ENCODE results near the gene ELL2.
"Not testable (repeated sequence)": the region's sequence is repeated elsewhere in the genome, so short reads cannot be mapped to it uniquely, and the experiment has no call there.

The ELL2 gene

DNA sequence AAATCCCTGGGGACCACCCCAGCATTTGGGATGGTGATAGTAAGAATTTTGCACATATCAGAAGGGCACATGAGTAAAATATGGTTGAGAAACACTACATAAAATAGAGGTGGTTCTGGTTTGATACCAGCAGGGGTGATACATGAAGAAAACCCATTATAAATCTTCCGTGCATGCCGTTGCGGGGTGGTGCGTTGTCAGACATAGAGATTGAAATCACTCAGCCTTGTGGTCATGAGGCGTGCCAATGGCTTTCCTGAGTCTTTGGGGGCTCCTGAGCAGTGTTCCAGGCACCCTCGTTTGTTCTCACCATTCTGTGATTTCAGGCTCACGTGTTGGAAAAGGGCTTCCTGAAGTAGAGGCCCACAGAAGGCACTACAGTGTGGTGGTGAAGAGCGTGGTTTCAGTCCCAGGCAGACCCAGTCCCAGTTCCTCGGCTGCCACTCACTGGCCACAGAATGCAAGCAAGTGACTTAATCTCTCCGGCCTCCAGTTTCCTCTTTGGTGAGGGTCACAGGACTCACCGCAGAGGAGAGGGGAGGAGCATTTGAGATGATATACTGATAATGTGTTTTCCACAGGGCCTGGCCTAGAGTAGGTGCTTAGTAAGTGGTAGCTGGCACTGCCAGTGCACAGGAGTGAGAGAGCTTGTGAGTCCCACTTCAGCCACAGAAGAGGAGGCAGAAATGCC is 118.7 kb downstream of the ELL2 start:
- Histone ChIP-seq H3K27me3 (ENCODE audit: control insufficient read depth in 1 of 2, insufficient read depth in 2 of 2, low read length in 2 of 2) (no peaks in the 10 kb centered on the region), H3K4me1 (ENCODE audit: control insufficient read depth, insufficient read depth, low read length) (no peaks in the 10 kb centered on the region), H3K9me3 (ENCODE audit: control insufficient read depth in 2 of 2, low read length in 2 of 2) (no peaks in the 10 kb centered on the region), H3K9ac (ENCODE audit: low read length in 2 of 2) (no peak overlapping the region), H3K4me3 (ENCODE audit: low read length in 2 of 2) (no peak overlapping the region), H3K36me3 (ENCODE audit: control insufficient read depth in 2 of 2, insufficient read depth in 2 of 2, low read length in 2 of 2) (no peaks in the 10 kb centered on the region), H3K27ac (ENCODE audit: low read length) (no peak overlapping the region)

- Histone ChIP-seq H3K27ac (ENCODE audit: low read length) (no peak overlapping the region), H3K4me3 (ENCODE audit: low read length in 2 of 2) (no peak overlapping the region), H3K4me1 (ENCODE audit: control insufficient read depth, insufficient read depth, low read length) (no peaks in the 10 kb centered on the region), H3K9ac (ENCODE audit: low read length in 2 of 2) (no peak overlapping the region), H3K9me3 (ENCODE audit: control insufficient read depth in 2 of 2, low read length in 2 of 2) (no peaks in the 10 kb centered on the region), H3K27me3 (ENCODE audit: control insufficient read depth in 1 of 2, insufficient read depth in 2 of 2, low read length in 2 of 2) (no peaks in the 10 kb centered on the region), H3K36me3 (ENCODE audit: control insufficient read depth in 2 of 2, insufficient read depth in 2 of 2, low read length in 2 of 2) (no peaks in the 10 kb centered on the region)
These were observed 119.5 kb downstream of the ELL2 start for GRCh38 chr5:95841914-95842812.

- no peak overlapping the region for H3K27ac ChIP-seq (ENCODE audit: low read length)
These were observed 120.5 kb downstream of the ELL2 start for GRCh38 chr5:95840956-95841705.

DNA sequence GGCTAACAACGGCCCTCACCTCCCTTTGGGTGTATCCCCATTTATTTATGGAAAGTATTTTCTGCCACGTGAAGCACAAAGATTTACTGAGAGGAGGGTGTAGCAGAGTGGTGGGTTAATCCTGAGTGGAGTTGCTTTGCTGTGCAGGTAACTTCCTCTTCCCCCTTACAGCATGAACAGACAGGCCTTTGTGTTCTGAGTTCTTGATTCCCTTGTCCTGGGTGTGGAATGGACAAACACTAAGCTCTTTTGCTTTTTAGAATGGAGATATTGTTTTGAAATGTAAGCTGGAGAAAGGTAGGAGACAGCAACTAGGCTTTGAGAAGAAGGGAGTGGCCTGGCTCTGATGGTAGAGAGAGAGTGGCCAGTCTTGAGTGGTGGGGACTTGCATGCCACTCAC is 122.0 kb downstream of the ELL2 start:
- Histone ChIP-seq H3K36me3 (ENCODE audit: control insufficient read depth in 2 of 2, insufficient read depth in 2 of 2, low read length in 2 of 2) (no peaks in the 10 kb centered on the region), H3K27me3 (ENCODE audit: control insufficient read depth in 1 of 2, insufficient read depth in 2 of 2, low read length in 2 of 2) (no peaks in the 10 kb centered on the region), H3K9ac (ENCODE audit: low read length in 2 of 2) (no peak overlapping the region), H3K9me3 (ENCODE audit: control insufficient read depth in 2 of 2, low read length in 2 of 2) (no peaks in the 10 kb centered on the region), H3K4me3 (ENCODE audit: low read length in 2 of 2) (no peak overlapping the region), H3K4me1 (ENCODE audit: control insufficient read depth, insufficient read depth, low read length) (peaks cover 3% of the 10 kb centered on the region), H3K27ac (ENCODE audit: low read length) (no peak overlapping the region)

More at GRCh38 chr5:95840956-95841705, 120.5 kb downstream of the ELL2 start:
- no peaks in the 10 kb centered on the region for H3K9me3 ChIP-seq (ENCODE audit: control insufficient read depth in 2 of 2, low read length in 2 of 2)
- no peaks in the 10 kb centered on the region for H3K36me3 ChIP-seq (ENCODE audit: control insufficient read depth in 2 of 2, insufficient read depth in 2 of 2, low read length in 2 of 2)
- no peak overlapping the region for H3K9ac ChIP-seq (ENCODE audit: low read length in 2 of 2)
- no peaks in the 10 kb centered on the region for H3K4me1 ChIP-seq (ENCODE audit: control insufficient read depth, insufficient read depth, low read length)
- no peak overlapping the region for H3K4me3 ChIP-seq (ENCODE audit: low read length in 2 of 2)
- H3K27me3 ChIP-seq (ENCODE audit: control insufficient read depth in 1 of 2, insufficient read depth in 2 of 2, low read length in 2 of 2): no peaks in the 10 kb centered on the region

GRCh38 chr5:95838556-95838955 is 123.1 kb downstream of the ELL2 start:
- no peaks in the 10 kb centered on the region for H3K36me3 ChIP-seq (ENCODE audit: control insufficient read depth in 2 of 2, insufficient read depth in 2 of 2, low read length in 2 of 2)
- H3K4me1 ChIP-seq (ENCODE audit: control insufficient read depth, insufficient read depth, low read length): peaks cover 3% of the 10 kb centered on the region
- no peak overlapping the region for H3K4me3 ChIP-seq (ENCODE audit: low read length in 2 of 2)
- H3K27ac ChIP-seq (ENCODE audit: low read length): no peak overlapping the region
- no peaks in the 10 kb centered on the region for H3K27me3 ChIP-seq (ENCODE audit: control insufficient read depth in 1 of 2, insufficient read depth in 2 of 2, low read length in 2 of 2)
- no peak overlapping the region for H3K9ac ChIP-seq (ENCODE audit: low read length in 2 of 2)
- no peaks in the 10 kb centered on the region for H3K9me3 ChIP-seq (ENCODE audit: control insufficient read depth in 2 of 2, low read length in 2 of 2)

DNA sequence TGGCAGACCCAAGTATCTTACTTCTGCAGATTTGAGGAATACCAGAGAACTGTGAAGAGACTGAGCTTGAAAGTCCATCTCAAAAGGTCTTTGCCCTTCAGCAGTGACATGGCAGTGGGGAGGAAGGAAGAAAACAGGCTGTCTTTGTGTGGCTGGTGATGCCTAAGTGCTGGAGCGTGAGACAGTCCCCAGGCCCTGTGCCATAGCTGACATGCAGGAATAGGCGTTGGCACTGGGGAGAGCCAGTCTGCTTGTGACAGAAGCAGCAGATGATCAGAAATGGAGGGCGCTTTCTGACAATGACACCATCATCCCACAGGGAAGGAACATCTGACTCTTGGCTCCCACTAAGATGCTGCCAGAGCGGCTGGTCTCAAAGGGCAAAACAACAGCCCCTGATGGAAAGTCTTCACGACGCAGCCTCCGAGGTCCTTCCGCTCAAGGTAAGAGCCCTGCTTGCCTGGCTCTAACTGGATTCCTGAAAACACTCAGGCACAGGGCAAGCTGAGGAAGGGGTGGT is 123.6 kb downstream of the ELL2 start:
- no peak overlapping the region for H3K9ac ChIP-seq (ENCODE audit: low read length in 2 of 2)
- H3K36me3 ChIP-seq (ENCODE audit: control insufficient read depth in 2 of 2, insufficient read depth in 2 of 2, low read length in 2 of 2): no peaks in the 10 kb centered on the region
- peaks cover 3% of the 10 kb centered on the region for H3K4me1 ChIP-seq (ENCODE audit: control insufficient read depth, insufficient read depth, low read length)
- H3K4me3 ChIP-seq (ENCODE audit: low read length in 2 of 2): no peak overlapping the region
- H3K9me3 ChIP-seq (ENCODE audit: control insufficient read depth in 2 of 2, low read length in 2 of 2): no peaks in the 10 kb centered on the region
- no peak overlapping the region for H3K27ac ChIP-seq (ENCODE audit: low read length)
- H3K27me3 ChIP-seq (ENCODE audit: control insufficient read depth in 1 of 2, insufficient read depth in 2 of 2, low read length in 2 of 2): no peaks in the 10 kb centered on the region

GRCh38 chr5:95837492-95837891 is 124.2 kb downstream of the ELL2 start:
- H3K27ac ChIP-seq (ENCODE audit: low read length): no peak overlapping the region
- H3K4me3 ChIP-seq (ENCODE audit: low read length in 2 of 2): no peak overlapping the region
- no peaks in the 10 kb centered on the region for H3K9me3 ChIP-seq (ENCODE audit: control insufficient read depth in 2 of 2, low read length in 2 of 2)
- peaks cover 3% of the 10 kb centered on the region for H3K4me1 ChIP-seq (ENCODE audit: control insufficient read depth, insufficient read depth, low read length)
- no peak overlapping the region for H3K9ac ChIP-seq (ENCODE audit: low read length in 2 of 2)
- no peaks in the 10 kb centered on the region for H3K36me3 ChIP-seq (ENCODE audit: control insufficient read depth in 2 of 2, insufficient read depth in 2 of 2, low read length in 2 of 2)
- H3K27me3 ChIP-seq (ENCODE audit: control insufficient read depth in 1 of 2, insufficient read depth in 2 of 2, low read length in 2 of 2): no peaks in the 10 kb centered on the region

DNA sequence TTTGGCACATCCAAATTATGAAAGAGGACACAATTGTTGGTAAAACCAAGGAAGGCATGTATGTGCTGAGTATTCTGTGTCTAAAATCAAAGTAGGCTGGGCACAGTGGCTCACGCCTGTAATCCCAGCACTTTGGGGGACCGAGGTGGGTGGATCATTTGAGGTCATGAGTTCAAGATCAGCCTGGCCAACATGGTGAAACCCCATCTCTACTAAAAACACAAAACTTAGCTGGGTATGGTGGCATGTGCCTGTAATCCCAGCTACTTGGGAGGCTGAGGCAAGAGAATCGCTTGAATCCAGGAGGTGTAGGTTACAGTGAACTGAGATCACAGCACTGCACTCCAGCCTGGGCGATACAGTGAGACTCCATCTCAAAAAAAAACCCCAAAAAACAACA is 124.7 kb downstream of the ELL2 start:
- not testable (repeated sequence) for H3K9ac ChIP-seq (ENCODE audit: low read length in 2 of 2); H3K27me3 ChIP-seq (ENCODE audit: control insufficient read depth in 1 of 2, insufficient read depth in 2 of 2, low read length in 2 of 2); H3K4me3 ChIP-seq (ENCODE audit: low read length in 2 of 2); H3K9me3 ChIP-seq (ENCODE audit: control insufficient read depth in 2 of 2, low read length in 2 of 2); H3K4me1 ChIP-seq (ENCODE audit: control insufficient read depth, insufficient read depth, low read length); H3K36me3 ChIP-seq (ENCODE audit: control insufficient read depth in 2 of 2, insufficient read depth in 2 of 2, low read length in 2 of 2); H3K27ac ChIP-seq (ENCODE audit: low read length)

DNA sequence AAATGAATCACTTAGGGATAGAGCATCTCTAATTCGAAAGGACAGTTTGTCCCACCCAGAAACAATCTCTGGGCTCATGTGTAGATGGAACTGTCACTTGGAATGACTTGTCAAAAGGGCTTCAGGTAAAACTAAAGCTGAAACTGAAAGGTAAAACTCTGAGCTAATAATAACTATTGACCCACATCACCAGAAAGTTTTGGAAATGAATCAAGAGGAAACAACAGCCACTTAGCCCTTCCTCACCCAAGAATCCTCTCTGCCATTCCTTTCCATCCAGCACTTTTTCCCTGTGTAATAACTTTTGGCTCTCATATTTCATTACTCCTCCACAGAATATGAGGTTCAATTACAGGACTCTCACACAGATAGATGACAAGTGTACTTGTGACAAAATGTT is 125.1 kb downstream of the ELL2 start:
- Histone ChIP-seq H3K27me3 (ENCODE audit: control insufficient read depth in 1 of 2, insufficient read depth in 2 of 2, low read length in 2 of 2) (no peaks in the 10 kb centered on the region), H3K9ac (ENCODE audit: low read length in 2 of 2) (no peak overlapping the region), H3K4me3 (ENCODE audit: low read length in 2 of 2) (no peak overlapping the region), H3K4me1 (ENCODE audit: control insufficient read depth, insufficient read depth, low read length) (peaks cover 3% of the 10 kb centered on the region), H3K27ac (ENCODE audit: low read length) (no peak overlapping the region), H3K9me3 (ENCODE audit: control insufficient read depth in 2 of 2, low read length in 2 of 2) (no peaks in the 10 kb centered on the region), H3K36me3 (ENCODE audit: control insufficient read depth in 2 of 2, insufficient read depth in 2 of 2, low read length in 2 of 2) (no peaks in the 10 kb centered on the region)

DNA sequence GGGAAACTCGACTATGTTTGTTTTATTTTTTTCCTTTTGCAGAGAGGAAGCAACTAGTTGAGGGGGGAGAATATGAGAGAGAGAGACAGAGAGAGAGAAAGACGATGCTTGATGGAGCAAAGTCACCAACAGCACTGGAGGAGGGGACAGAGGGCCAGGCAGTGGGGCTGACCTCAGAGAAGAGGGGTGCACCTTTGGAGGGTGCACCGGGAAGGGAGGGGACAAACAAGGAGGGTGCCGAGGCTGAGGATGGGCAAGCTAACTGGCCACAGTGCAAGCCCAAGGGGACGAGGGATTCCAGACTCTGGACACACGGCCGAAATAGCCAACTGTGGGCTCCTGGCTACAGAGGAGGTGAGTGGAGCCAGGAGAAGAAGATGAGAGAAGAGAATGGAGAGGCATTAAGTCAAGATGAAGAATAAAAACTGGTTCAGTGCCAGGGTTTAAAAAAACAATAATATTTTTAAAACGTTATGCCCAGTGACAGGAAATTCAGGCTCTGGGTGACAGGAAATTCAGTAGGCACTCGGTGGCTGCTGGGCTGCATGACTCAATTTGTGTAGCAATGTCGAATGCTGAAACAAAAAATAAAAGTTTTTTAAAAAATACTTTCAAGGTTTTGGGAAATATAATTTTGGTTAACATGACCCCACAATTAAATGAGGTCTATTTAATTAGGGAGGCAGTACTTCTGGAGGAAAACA is 125.8 kb downstream of the ELL2 start:
- H3K27me3 ChIP-seq (ENCODE audit: control insufficient read depth in 1 of 2, insufficient read depth in 2 of 2, low read length in 2 of 2): no peaks in the 10 kb centered on the region
- H3K27ac ChIP-seq (ENCODE audit: low read length): no peak overlapping the region
- H3K4me1 ChIP-seq (ENCODE audit: control insufficient read depth, insufficient read depth, low read length): peaks cover 3% of the 10 kb centered on the region
- no peaks in the 10 kb centered on the region for H3K9me3 ChIP-seq (ENCODE audit: control insufficient read depth in 2 of 2, low read length in 2 of 2)
- no peak overlapping the region for H3K9ac ChIP-seq (ENCODE audit: low read length in 2 of 2)
- H3K36me3 ChIP-seq (ENCODE audit: control insufficient read depth in 2 of 2, insufficient read depth in 2 of 2, low read length in 2 of 2): no peaks in the 10 kb centered on the region
- H3K4me3 ChIP-seq (ENCODE audit: low read length in 2 of 2): peak overlapping the region in 1 of 2 donors; percentile 79
